Stimulated activated CD8-positive, alpha-beta memory T cell treated with anti-CD3 and anti-CD28 coated beads, Interleukin-15, amount 100 ng/mL, for 4 hours (primary cell): ENCODE measurements around the gene HMCN2.

Source experiments
- DNase-seq, 2 donors: peaks; one replicate each; pipeline ENCODE4 v3.0.0-alpha.2; 2020; ENCODE audit warnings: low read depth in 2 of 2

HMCN2 gene

GRCh38 chr9:130290291-130291181, 25.0 kb downstream of the HMCN2 start:
- no peak for DNase-seq

GRCh38 chr9:130291474-130291873, 25.9 kb downstream of the HMCN2 start:
- no peak for DNase-seq

GRCh38 chr9:130292106-130292505, 26.5 kb downstream of the HMCN2 start:
- DNase-seq = no peak

- DNase-seq = no peak
Observed at GRCh38 chr9:130294664-130295063, 29.1 kb downstream of the HMCN2 start.

GRCh38 chr9:130295431-130295830, 29.9 kb downstream of the HMCN2 start:
- DNase-seq = no peak

GRCh38 chr9:130295945-130296782, 30.6 kb downstream of the HMCN2 start:
- DNase-seq = no peak

GRCh38 chr9:130296783-130297055, 31.2 kb downstream of the HMCN2 start:
- DNase-seq = no peak

- DNase-seq = no peak
Observed at GRCh38 chr9:130297371-130297770, 31.8 kb downstream of the HMCN2 start.

GRCh38 chr9:130298662-130299279, 33.2 kb downstream of the HMCN2 start:
- DNase-seq = no peak

- peak in 1 of 2 donors; percentile 1 for DNase-seq
Observed at GRCh38 chr9:130299785-130300615, 34.4 kb downstream of the HMCN2 start.

GRCh38 chr9:130300739-130301138, 35.2 kb downstream of the HMCN2 start:
- DNase-seq = no peak

GRCh38 chr9:130301483-130302286, 36.1 kb downstream of the HMCN2 start:
- DNase-seq = no peak

GRCh38 chr9:130302785-130303612, 37.4 kb downstream of the HMCN2 start:
- no peak for DNase-seq

GRCh38 chr9:130303613-130304055, 38.1 kb downstream of the HMCN2 start:
- DNase-seq = no peak

GRCh38 chr9:130304116-130304515, 38.6 kb downstream of the HMCN2 start:
- no peak for DNase-seq

GRCh38 chr9:130304643-130305042, 39.1 kb downstream of the HMCN2 start:
- DNase-seq = no peak

GRCh38 chr9:130305381-130305780, 39.8 kb downstream of the HMCN2 start:
- DNase-seq = no peak

- DNase-seq = no peak
Observed at GRCh38 chr9:130306823-130307666, 41.5 kb downstream of the HMCN2 start.

- no peak for DNase-seq
Observed at GRCh38 chr9:130307667-130307943, 42.0 kb downstream of the HMCN2 start.
